Ectodermal cell (in vitro differentiated cells): Measurements from ENCODE around the gene C1QTNF5.

Source experiments
- H3K27ac ChIP-seq: 2 replicates; pipeline ENCODE4 v1.7.0; 2013; ENCODE audit warnings: mild to moderate bottlenecking, low read depth, low read length; ENCODE audit not compliant: insufficient read depth, poor library complexity, severe bottlenecking
- H3K27me3 ChIP-seq: 2 replicates; pipeline ENCODE4 v1.7.0; 2013; ENCODE audit warnings: mild to moderate bottlenecking, low read length; ENCODE audit not compliant: insufficient read depth, control insufficient read depth, poor library complexity, severe bottlenecking
- H3K36me3 ChIP-seq: one replicate; pipeline ENCODE4 v1.7.0; 2013; ENCODE audit warnings: low read length; ENCODE audit not compliant: control insufficient read depth, insufficient read depth
- H3K4me1 ChIP-seq: one replicate; pipeline ENCODE4 v1.7.0; 2013; ENCODE audit warnings: low read length; ENCODE audit not compliant: control insufficient read depth, insufficient read depth
- H3K4me3 ChIP-seq: 2 replicates; pipeline ENCODE4 v1.7.0; 2013; ENCODE audit warnings: low read depth, low read length, control low read depth; ENCODE audit not compliant: insufficient read depth
- H3K9me3 ChIP-seq: 2 replicates; pipeline ENCODE4 v1.7.0; 2013; ENCODE audit warnings: mild to moderate bottlenecking, low read length, moderate library complexity; ENCODE audit not compliant: control insufficient read depth
- WGBS, 2 experiments: methylation state at CpG; one replicate each; pipeline ENCODE4 v1.1.7; 2013; ENCODE audit warnings: missing lambda C conversion rate in 2 of 2; 5-methylcytosine and 5-hydroxymethylcytosine counted together

C1QTNF5 gene

GRCh38 chr11:119372260-119373058, 31.8 kb upstream of the C1QTNF5 start:
- H3K27ac ChIP-seq = no peak overlapping the region
- WGBS, 2 experiments = 93 to 94% methylated on average over 26 of the region's 26 CpGs

DNA sequence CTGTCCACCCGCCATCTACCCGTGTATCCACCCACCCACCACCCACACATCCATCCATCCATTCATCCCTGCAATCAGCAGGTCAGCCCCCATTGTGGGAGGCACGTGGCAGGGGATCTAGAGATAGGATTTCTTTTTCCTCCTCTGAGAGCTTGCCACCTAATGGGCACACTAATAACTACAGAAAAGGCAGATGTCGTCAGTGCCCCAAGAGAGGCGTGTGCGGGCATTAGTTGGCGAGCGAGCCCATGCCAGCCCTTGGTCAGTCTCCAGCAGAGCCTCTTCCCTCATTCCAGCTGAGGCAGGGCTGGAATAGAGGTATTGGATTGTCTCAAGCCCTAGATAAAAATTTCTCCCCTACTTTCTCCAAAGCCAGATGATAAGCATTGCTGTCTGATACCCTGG, 31.1 kb upstream of the C1QTNF5 start:
- Histone ChIP-seq H3K4me1 (peaks cover 71% of the 10 kb centered on the region), H3K4me3 (no peak overlapping the region), H3K36me3 (no peaks in the 10 kb centered on the region), H3K27me3 (no peaks in the 10 kb centered on the region), H3K9me3 (no peaks in the 10 kb centered on the region), H3K27ac (no peak overlapping the region)
- 77 to 78% methylated on average over 8 of the region's 8 CpGs for WGBS, 2 experiments

More at GRCh38 chr11:119372260-119373058, 31.8 kb upstream of the C1QTNF5 start:
- Histone ChIP-seq H3K4me3 (no peak overlapping the region), H3K9me3 (no peaks in the 10 kb centered on the region), H3K4me1 (peaks cover 71% of the 10 kb centered on the region), H3K36me3 (no peaks in the 10 kb centered on the region), H3K27me3 (no peaks in the 10 kb centered on the region)

- Histone ChIP-seq H3K27ac (no peak overlapping the region), H3K36me3 (no peaks in the 10 kb centered on the region), H3K9me3 (no peaks in the 10 kb centered on the region), H3K4me1 (peaks cover 64% of the 10 kb centered on the region), H3K27me3 (no peaks in the 10 kb centered on the region), H3K4me3 (no peak overlapping the region)
- 75 to 80% methylated on average over 8 of the region's 8 CpGs for WGBS, 2 experiments
Measured at GRCh38 chr11:119371067-119371601, 30.5 kb upstream of the C1QTNF5 start.

DNA sequence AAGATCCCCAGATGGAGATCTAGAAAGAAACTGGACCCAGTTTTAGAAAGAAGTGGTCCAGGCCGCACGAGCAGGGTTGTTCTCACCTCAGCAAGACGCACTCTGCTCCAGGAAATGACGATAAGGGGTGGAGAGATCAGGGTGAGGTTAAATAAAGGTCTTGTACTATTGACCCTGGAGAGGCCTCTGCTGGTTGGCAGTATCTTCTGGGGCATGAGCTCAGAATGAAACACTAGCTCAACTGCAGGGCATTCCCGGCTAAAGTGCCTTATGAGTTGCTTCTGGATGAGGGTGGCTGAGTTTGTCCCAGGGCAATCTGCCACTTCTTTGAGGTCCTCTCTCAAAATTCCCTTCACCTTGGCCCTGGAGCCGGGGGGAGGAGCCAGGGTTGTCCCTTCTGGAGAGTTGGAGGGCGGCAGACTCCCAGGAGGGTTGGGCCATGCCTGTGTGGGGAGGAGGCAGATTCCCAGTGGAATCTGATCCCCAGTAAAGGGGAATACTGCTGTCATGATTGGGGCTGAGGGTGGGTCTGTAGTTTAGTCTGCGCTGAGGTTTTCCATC, 29.9 kb upstream of the C1QTNF5 start:
- H3K27ac ChIP-seq = no peak overlapping the region
- no peaks in the 10 kb centered on the region for H3K9me3 ChIP-seq
- H3K4me1 ChIP-seq = peaks cover 58% of the 10 kb centered on the region
- no peaks in the 10 kb centered on the region for H3K36me3 ChIP-seq
- WGBS, 2 experiments = 82 to 83% methylated on average over 8 of the region's 8 CpGs
- no peak overlapping the region for H3K4me3 ChIP-seq
- peaks cover 1% of the 10 kb centered on the region for H3K27me3 ChIP-seq

- peaks cover 14% of the 10 kb centered on the region for H3K27me3 ChIP-seq
- 84 to 85% methylated on average over 13 of the region's 13 CpGs for WGBS, 2 experiments
- no peak overlapping the region for H3K27ac ChIP-seq
- H3K36me3 ChIP-seq = no peaks in the 10 kb centered on the region
- H3K4me3 ChIP-seq = no peak overlapping the region
- no peaks in the 10 kb centered on the region for H3K9me3 ChIP-seq
- peaks cover 46% of the 10 kb centered on the region for H3K4me1 ChIP-seq
Measured at GRCh38 chr11:119369132-119369925, 28.6 kb upstream of the C1QTNF5 start.

GRCh38 chr11:119368121-119369034, 27.7 kb upstream of the C1QTNF5 start:
- no peak overlapping the region for H3K27ac ChIP-seq
- H3K4me1 ChIP-seq = peaks cover 50% of the 10 kb centered on the region

GRCh38 chr11:119367661-119368120, 27.0 kb upstream of the C1QTNF5 start:
- Histone ChIP-seq H3K4me1 (peaks cover 57% of the 10 kb centered on the region), H3K27ac (no peak overlapping the region), H3K27me3 (peaks cover 30% of the 10 kb centered on the region), H3K4me3 (no peak overlapping the region), H3K9me3 (no peaks in the 10 kb centered on the region), H3K36me3 (no peaks in the 10 kb centered on the region)
- 81 to 90% methylated on average over 9 of the region's 9 CpGs for WGBS, 2 experiments

More at GRCh38 chr11:119368121-119369034, 27.7 kb upstream of the C1QTNF5 start:
- Histone ChIP-seq H3K9me3 (no peaks in the 10 kb centered on the region), H3K4me3 (no peak overlapping the region), H3K27me3 (peaks cover 23% of the 10 kb centered on the region), H3K36me3 (no peaks in the 10 kb centered on the region)
- WGBS, 2 experiments = 75 to 76% methylated on average over 17 of the region's 17 CpGs

DNA sequence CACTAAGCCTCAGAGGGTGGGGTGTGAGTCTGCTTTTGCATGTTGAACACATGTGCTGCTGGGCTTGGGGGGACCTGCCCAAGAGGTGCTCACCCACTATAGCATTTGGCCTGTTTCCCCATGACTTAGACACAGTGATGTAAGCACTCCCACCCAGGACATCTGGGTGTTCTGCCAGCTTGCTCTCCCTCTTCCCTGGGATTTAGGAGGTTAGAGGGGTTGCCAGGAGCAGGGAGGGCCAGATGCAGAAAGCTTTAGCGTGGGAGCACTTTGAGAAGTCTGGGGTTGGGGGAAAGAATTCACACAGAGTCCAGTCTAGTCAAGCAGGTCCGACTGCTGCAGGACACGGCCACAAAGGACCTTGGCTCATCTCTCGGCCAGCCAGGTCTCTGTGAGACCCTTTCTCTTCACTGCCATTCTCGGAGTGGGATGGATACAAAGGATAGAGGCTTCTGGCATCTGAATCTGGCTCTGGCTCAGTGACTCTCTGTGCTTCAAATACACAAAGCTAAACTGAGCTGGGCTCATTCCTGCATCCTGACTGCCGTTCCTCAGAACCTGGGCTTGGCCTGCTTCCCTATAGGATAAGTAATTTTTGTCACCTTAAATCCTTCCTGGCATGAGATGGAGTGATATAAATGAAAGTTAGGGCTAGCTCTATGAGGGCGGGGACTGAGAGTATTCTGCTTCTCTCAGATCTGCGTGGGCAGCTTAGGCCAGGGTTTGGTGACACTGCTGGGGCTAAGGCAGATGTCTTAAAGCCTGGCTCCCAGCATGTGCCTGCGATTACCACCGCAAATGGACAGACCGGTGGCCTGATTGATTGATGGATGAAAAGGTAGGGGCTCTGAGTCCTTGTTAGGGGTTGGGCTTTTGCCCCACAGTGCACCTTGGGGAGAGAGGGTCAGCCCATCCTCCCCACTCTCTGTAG, 26.3 kb upstream of the C1QTNF5 start:
- no peaks in the 10 kb centered on the region for H3K36me3 ChIP-seq
- H3K27ac ChIP-seq = no peak overlapping the region
- H3K4me1 ChIP-seq = peaks cover 58% of the 10 kb centered on the region
- WGBS, 2 experiments = 88 to 90% methylated on average over 11 of the region's 11 CpGs
- H3K9me3 ChIP-seq = no peaks in the 10 kb centered on the region
- no peak overlapping the region for H3K4me3 ChIP-seq
- H3K27me3 ChIP-seq = peaks cover 37% of the 10 kb centered on the region
